PC-9 (cell line): ENCODE results near the gene SEC31B. TPM values are rescaled to one million over a fixed set of nuclear protein-coding genes. Genes with fewer than 3 reads are reported as not detected.

Experiments
- BruUV-seq: library from RNA; stranded (reverse); fragments of 400-500 nt; replicated peaks from 2 replicates; lab custom pipeline; 2021; lab: Mats Ljungman, UMichigan
- CTCF ChIA-PET: fragments of 300-600 bp; sonication (Branson Sonifier 250); formaldehyde crosslinking; loops from one replicate; lab custom pipeline; 2022; ENCODE audit warnings: antibody characterized with exemption; lab: Charles Lee
- POLR2A ChIA-PET: fragments of 300-600 bp; sonication (Branson Sonifier 250); formaldehyde crosslinking; loops from one replicate; lab custom pipeline; 2022; ENCODE audit warnings: antibody characterized with exemption; ENCODE audit not compliant: unreplicated experiment; lab: Charles Lee
- DNase-seq, 2 experiments: peaks; one replicate each; pipeline versions ENCODE4 v3.0.0 to v3.0.0-alpha.2; 2015 to 2022; ENCODE audit warnings: mixed read lengths in 1 of 2
- H2AFZ ChIP-seq: fragments of 200-600 bp; sonication (generic); 2 replicates; pipeline ENCODE4 v1.8.1; 2017; ENCODE audit warnings: antibody characterized with exemption
- H3F3A ChIP-seq: fragments of 200-600 bp; sonication (generic); 2 replicates; pipeline ENCODE4 v1.8.1; 2017; ENCODE audit warnings: antibody characterized with exemption, mild to moderate bottlenecking, low read depth; ENCODE audit not compliant: insufficient read depth
- H3K27ac ChIP-seq: fragments of 200-600 bp; sonication (generic); 2 replicates; pipeline ENCODE4 v1.6.1; 2016; ENCODE audit warnings: mixed run types
- H3K27me3 ChIP-seq: fragments of 200-600 bp; sonication (generic); 2 replicates; pipeline ENCODE4 v1.6.1; 2016; ENCODE audit warnings: low read depth, mixed run types; ENCODE audit not compliant: insufficient read depth
- H3K36me3 ChIP-seq: fragments of 200-600 bp; sonication (generic); 2 replicates; pipeline ENCODE4 v1.6.1; 2016; ENCODE audit warnings: low read depth, mixed run types
- H3K4me1 ChIP-seq: fragments of 200-600 bp; sonication (generic); replicated peaks from 2 replicates; pipeline ENCODE4 v1.6.1; 2016; ENCODE audit warnings: mixed run types; ENCODE audit not compliant: insufficient read depth
- H3K4me2 ChIP-seq: fragments of 200-600 bp; sonication (generic); 2 replicates; pipeline ENCODE4 v1.6.1; 2017; ENCODE audit warnings: mixed run types
- H3K4me3 ChIP-seq: fragments of 200-600 bp; sonication (generic); 2 replicates; pipeline ENCODE4 v1.6.1; 2016; ENCODE audit warnings: mixed run types
- H3K79me2 ChIP-seq: fragments of 200-600 bp; sonication (generic); 2 replicates; pipeline ENCODE4 v1.6.1; 2017; ENCODE audit warnings: low read depth, mixed run types
- H3K9me2 ChIP-seq: fragments of 200-600 bp; sonication (generic); 2 replicates; pipeline ENCODE4 v1.8.1; 2017; ENCODE audit warnings: mild to moderate bottlenecking; ENCODE audit not compliant: insufficient read depth
- H3K9me3 ChIP-seq: fragments of 200-600 bp; sonication (generic); 2 replicates; pipeline ENCODE4 v1.8.1; 2016; ENCODE audit warnings: low read depth; ENCODE audit not compliant: insufficient read depth
- H4K20me1 ChIP-seq: fragments of 200-600 bp; sonication (generic); 2 replicates; pipeline ENCODE4 v1.8.1; 2017; ENCODE audit not compliant: insufficient read depth
- EZH2 ChIP-seq: fragments of 200-600 bp; sonication (generic); IDR thresholded peaks from 2 replicates; pipeline ENCODE4 v1.8.0; 2017; ENCODE audit warnings: antibody characterized with exemption, low read depth
- intact Hi-C: fragments of 100-400 bp; cut with micrococcal nuclease; formaldehyde crosslinking; loops from one replicate; pipeline ENCODE4 v1.10.0; 2022; ENCODE audit not compliant: unreplicated experiment
- total RNA-seq: library from RNA; stranded (reverse); gene quantifications from 2 replicates; pipeline ENCODE4 v1.2.3, GENCODE V29; 2021
- TF ChIP-seq, protein P1 (sequence below): fragments of 200-600 bp; sonication (generic); conservative IDR thresholded peaks from 2 replicates; pipeline ENCODE4 v1.6.1; 2017; ENCODE audit warnings: mixed run types, antibody characterized with exemption, mild to moderate bottlenecking, moderate library complexity

Gene SEC31B
- total RNA-seq, 1 experiment from 2014 or later: 7.4 TPM

DNA sequence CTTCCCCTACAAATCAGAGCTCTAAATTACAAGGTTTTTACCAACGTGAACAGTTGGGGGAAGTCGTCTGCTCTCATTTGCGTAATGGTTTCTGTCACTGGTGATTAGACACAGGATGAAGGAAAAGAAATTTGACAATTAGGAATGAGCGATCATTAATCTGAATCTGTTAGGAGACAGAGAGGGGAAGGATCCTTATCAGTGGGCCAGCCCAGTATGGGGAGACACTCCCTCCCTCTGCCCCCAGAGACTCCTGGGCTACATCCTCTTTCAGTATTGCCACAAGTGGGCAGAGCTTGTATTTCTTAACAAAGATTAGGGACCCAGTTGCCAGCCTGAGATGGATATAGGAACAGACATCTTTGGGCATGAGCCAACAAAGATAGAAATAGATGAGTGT lies 31.5 kb upstream of the SEC31B start:
- no peaks in the 10 kb centered on the region for H3K4me1 ChIP-seq
- DNase-seq: no peak
- no peak overlapping the region for H2AFZ ChIP-seq
- no peaks in the 10 kb centered on the region for H3K9me2 ChIP-seq
- H3K4me2 ChIP-seq: no peak overlapping the region
- POLR2A ChIA-PET: no interaction called here
- no peaks in the 10 kb centered on the region for H3K36me3 ChIP-seq
- no peak overlapping the region for H3K27ac ChIP-seq
- no peaks in the 10 kb centered on the region for H3K79me2 ChIP-seq
- intact Hi-C loops: no loop called here
- no peaks in the 10 kb centered on the region for H3K27me3 ChIP-seq
- no peak overlapping the region for H3K4me3 ChIP-seq
- no TSS peak for BruUV-seq
- TF ChIP-seq EZH2: no peak
- TF ChIP-seq, protein P1, sequence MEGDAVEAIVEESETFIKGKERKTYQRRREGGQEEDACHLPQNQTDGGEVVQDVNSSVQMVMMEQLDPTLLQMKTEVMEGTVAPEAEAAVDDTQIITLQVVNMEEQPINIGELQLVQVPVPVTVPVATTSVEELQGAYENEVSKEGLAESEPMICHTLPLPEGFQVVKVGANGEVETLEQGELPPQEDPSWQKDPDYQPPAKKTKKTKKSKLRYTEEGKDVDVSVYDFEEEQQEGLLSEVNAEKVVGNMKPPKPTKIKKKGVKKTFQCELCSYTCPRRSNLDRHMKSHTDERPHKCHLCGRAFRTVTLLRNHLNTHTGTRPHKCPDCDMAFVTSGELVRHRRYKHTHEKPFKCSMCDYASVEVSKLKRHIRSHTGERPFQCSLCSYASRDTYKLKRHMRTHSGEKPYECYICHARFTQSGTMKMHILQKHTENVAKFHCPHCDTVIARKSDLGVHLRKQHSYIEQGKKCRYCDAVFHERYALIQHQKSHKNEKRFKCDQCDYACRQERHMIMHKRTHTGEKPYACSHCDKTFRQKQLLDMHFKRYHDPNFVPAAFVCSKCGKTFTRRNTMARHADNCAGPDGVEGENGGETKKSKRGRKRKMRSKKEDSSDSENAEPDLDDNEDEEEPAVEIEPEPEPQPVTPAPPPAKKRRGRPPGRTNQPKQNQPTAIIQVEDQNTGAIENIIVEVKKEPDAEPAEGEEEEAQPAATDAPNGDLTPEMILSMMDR: no peak
- no peaks in the 10 kb centered on the region for H3K9me3 ChIP-seq
- H4K20me1 ChIP-seq: no peaks in the 10 kb centered on the region
- H3F3A ChIP-seq: no peaks in the 10 kb centered on the region
- CTCF ChIA-PET: interaction anchor here (0.5 kb wide), 1 partner anchor 719 kb away, joined by 3 read pairs; no protein-coding TSS in a partner anchor

DNA sequence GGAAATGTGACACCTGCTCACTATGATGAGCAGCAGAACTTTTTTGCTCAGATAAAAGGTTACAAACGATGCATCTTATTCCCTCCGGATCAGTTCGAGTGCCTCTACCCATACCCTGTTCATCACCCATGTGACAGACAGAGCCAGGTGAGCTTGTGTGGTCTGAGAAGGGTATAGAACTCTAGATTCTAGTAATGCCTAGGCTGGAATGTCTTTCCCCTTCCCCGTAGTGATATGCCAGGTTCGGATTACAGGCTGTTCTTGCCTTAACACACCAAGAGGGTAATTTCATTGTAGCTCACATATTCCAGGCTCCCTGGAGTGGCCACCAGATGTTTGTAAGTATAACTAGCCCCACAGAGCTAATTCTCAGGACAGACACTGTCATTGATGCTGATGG lies 25.3 kb upstream of the SEC31B start:
- Histone ChIP-seq H3K9me2 (no peaks in the 10 kb centered on the region), H3K4me1 (no peaks in the 10 kb centered on the region), H2AFZ (no peak overlapping the region), H4K20me1 (no peaks in the 10 kb centered on the region; the same call in 1 of the 2 replicates), H3K27ac (no peak overlapping the region), H3K9me3 (no peaks in the 10 kb centered on the region), H3F3A (no peaks in the 10 kb centered on the region), H3K27me3 (no peaks in the 10 kb centered on the region), H3K4me2 (no peak overlapping the region), H3K36me3 (no peaks in the 10 kb centered on the region; the same call in 1 of the 2 replicates), H3K4me3 (no peak overlapping the region), H3K79me2 (no peaks in the 10 kb centered on the region)
- TF ChIP-seq, protein P1: no peak
- no peak for TF ChIP-seq EZH2
- no peak for DNase-seq
- intact Hi-C loops: no loop called here
- no TSS peak for BruUV-seq
- CTCF ChIA-PET: interaction anchor here (1.0 kb wide), 1 partner anchor 9 kb away, joined by 3 read pairs; the partner anchor contains the start of gene HIF1AN
- POLR2A ChIA-PET: interaction anchor here (0.6 kb wide), 1 partner anchor 857 kb away, joined by 6 read pairs; no protein-coding TSS in a partner anchor

GRCh38 chr10:100537475-100537874 lies 17.8 kb upstream of the SEC31B start:
- Histone ChIP-seq H3K27ac (no peak overlapping the region), H3K36me3 (0 out of 2 replicates have a peak, but pooled peaks cover 6% of the 10 kb centered on the region), H3K79me2 (peaks cover 25% of the 10 kb centered on the region), H3K4me1 (peaks cover 5% of the 10 kb centered on the region; the same call in 1 of the 2 replicates), H3K4me3 (no peak overlapping the region), H2AFZ (no peak overlapping the region), H3K4me2 (peak overlapping the region; percentile 90; the same call in 1 of the 2 replicates), H3K9me2 (no peaks in the 10 kb centered on the region), H3F3A (no peaks in the 10 kb centered on the region), H3K9me3 (no peaks in the 10 kb centered on the region), H4K20me1 (peaks cover 9% of the 10 kb centered on the region; the same call in 1 of the 2 replicates), H3K27me3 (no peaks in the 10 kb centered on the region)
- TF ChIP-seq, protein P1: no peak
- no peak for TF ChIP-seq EZH2
- BruUV-seq: no TSS peak
- ChIA-PET CTCF (no interaction called here), POLR2A (interaction anchor here (0.6 kb wide), 1 partner anchor 328 kb away, joined by 3 read pairs; no protein-coding TSS in a partner anchor)
- DNase-seq: no peak
- intact Hi-C loops: no loop called here
